RWPE2 (cell line): Measurements from ENCODE around the gene MAPKAPK2.

Source experiments
- ATAC-seq: fragments of 200-7000 bp; cut with Tn5 transposase; 3 replicates; pipeline ENCODE4 v1.9.1; 2021; ENCODE audit warnings: low read depth
- DNase-seq: peaks from one replicate; pipeline ENCODE4 v3.0.0-alpha.2; 2020; ENCODE audit warnings: low spot score
- H3K27ac ChIP-seq: fragments of 450-650 bp; 2 replicates; pipeline ENCODE4 v1.5.1; 2017; ENCODE audit warnings: mild to moderate bottlenecking; ENCODE audit not compliant: poor library complexity, severe bottlenecking
- H3K27me3 ChIP-seq: fragments of 250-450 bp; sonication (Bioruptor Pico); 2 replicates; pipeline ENCODE4 v1.5.1; 2021; ENCODE audit warnings: mild to moderate bottlenecking, moderate library complexity; ENCODE audit not compliant: insufficient read depth, poor library complexity, severe bottlenecking
- H3K36me3 ChIP-seq: fragments of 250-450 bp; sonication (Bioruptor Pico); 2 replicates; pipeline ENCODE4 v1.5.1; 2020; ENCODE audit warnings: low read depth, mild to moderate bottlenecking, moderate library complexity
- H3K4me1 ChIP-seq: fragments of 250-450 bp; sonication (Bioruptor Pico); 2 replicates; pipeline ENCODE4 v1.5.1; 2021; ENCODE audit warnings: mild to moderate bottlenecking, moderate library complexity; ENCODE audit not compliant: insufficient read depth, poor library complexity, severe bottlenecking
- H3K4me3 ChIP-seq: fragments of 250-450 bp; sonication (Bioruptor Pico); 2 replicates; pipeline ENCODE4 v1.5.1; 2021; ENCODE audit warnings: mild to moderate bottlenecking, moderate library complexity; ENCODE audit not compliant: severe bottlenecking
- H3K9me3 ChIP-seq: fragments of 250-450 bp; sonication (Bioruptor Pico); 2 replicates; pipeline ENCODE4 v1.5.1; 2021; ENCODE audit warnings: mild to moderate bottlenecking, moderate library complexity; ENCODE audit not compliant: severe bottlenecking
- TF ChIP-seq, protein P1 (sequence below): fragments of 450-650 bp; IDR thresholded peaks from one replicate; pipeline ENCODE4 v1.5.1; 2017; ENCODE audit warnings: mild to moderate bottlenecking, moderate library complexity; ENCODE audit not compliant: poor library complexity, severe bottlenecking

MAPKAPK2 gene

DNA sequence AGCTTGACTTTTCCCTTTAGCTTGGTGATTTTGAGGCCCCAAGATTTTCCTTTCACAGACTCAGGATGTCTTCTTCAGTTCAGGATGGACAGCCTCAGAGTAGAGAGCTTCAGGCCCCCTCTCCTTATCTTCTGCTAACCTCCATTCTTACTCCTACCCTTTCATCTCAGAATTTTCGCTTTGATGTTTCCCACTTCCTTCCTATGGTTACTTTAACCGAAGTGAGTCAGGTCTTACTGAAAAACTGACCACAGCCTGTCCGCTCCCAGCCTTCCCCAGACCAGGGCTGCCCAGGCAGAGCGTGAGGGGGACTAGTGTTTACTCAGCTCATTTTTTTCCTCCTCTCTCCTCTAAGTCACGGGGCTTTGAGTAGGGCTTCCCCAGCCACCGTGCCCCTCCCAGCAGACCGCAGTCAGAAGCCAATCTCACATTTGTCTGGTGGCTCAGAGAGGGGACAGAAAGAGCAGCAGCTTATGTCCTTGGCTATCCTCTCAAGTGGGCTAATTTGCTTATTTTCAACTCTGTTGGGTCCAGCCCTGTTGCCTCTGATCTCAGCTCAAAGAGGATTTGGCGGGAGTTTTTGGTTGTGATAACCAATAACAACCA lies 81.6 kb downstream of the MAPKAPK2 start:
- Histone ChIP-seq H3K9me3 (no peaks in the 10 kb centered on the region), H3K36me3 (no peaks in the 10 kb centered on the region), H3K27ac (no peak overlapping the region), H3K4me1 (no peaks in the 10 kb centered on the region), H3K27me3 (no peaks in the 10 kb centered on the region), H3K4me3 (no peak overlapping the region)
- no peak for DNase-seq
- peak; percentile 55; the same call in 2 of the 3 replicates for ATAC-seq
- TF ChIP-seq, protein P1, sequence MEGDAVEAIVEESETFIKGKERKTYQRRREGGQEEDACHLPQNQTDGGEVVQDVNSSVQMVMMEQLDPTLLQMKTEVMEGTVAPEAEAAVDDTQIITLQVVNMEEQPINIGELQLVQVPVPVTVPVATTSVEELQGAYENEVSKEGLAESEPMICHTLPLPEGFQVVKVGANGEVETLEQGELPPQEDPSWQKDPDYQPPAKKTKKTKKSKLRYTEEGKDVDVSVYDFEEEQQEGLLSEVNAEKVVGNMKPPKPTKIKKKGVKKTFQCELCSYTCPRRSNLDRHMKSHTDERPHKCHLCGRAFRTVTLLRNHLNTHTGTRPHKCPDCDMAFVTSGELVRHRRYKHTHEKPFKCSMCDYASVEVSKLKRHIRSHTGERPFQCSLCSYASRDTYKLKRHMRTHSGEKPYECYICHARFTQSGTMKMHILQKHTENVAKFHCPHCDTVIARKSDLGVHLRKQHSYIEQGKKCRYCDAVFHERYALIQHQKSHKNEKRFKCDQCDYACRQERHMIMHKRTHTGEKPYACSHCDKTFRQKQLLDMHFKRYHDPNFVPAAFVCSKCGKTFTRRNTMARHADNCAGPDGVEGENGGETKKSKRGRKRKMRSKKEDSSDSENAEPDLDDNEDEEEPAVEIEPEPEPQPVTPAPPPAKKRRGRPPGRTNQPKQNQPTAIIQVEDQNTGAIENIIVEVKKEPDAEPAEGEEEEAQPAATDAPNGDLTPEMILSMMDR: no peak

DNA sequence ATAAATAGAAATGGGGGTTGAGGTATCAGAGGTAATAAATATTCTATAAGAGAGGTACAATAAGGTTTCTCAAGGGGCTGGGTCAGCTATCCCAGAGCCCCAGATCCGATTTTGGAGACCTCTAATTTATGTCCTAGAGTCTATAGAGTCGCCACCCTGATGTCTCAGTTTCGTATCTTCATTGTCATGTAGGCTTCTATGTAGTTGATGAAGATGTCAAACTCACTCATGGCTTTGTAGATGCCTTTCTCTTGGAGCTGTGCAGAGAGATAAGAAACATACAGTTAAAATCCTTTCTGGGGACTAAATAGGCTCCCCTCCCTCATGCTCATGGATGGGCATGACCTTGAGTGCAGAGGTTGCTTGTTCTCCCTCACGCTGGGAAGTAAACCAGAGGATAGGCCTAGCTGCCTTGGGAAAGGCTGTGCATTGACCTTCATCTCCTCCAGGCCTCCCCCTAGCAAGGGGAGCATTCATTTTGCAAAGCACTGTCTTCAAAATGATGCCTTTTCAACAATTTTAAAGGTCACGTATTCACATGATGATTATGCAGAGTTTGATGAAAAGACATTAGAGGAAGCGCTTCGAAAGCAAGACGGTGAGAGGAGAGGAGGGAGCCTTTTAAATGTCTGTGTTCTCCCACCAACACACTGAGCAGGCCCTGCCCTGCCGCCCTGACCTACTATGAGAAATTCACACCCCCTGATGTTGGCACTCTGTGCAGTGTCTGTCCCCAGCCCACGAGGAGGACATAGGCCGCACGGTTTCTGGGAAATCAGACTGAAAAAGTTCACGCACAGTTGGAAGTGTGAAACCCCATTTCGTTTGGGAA lies 84.0 kb downstream of the MAPKAPK2 start:
- Histone ChIP-seq H3K27ac (no peak overlapping the region), H3K27me3 (no peaks in the 10 kb centered on the region), H3K36me3 (no peaks in the 10 kb centered on the region), H3K4me3 (no peak overlapping the region), H3K9me3 (no peaks in the 10 kb centered on the region), H3K4me1 (no peaks in the 10 kb centered on the region)
- no peak for DNase-seq
- no peak for ATAC-seq
- TF ChIP-seq, protein P1: no peak

DNA sequence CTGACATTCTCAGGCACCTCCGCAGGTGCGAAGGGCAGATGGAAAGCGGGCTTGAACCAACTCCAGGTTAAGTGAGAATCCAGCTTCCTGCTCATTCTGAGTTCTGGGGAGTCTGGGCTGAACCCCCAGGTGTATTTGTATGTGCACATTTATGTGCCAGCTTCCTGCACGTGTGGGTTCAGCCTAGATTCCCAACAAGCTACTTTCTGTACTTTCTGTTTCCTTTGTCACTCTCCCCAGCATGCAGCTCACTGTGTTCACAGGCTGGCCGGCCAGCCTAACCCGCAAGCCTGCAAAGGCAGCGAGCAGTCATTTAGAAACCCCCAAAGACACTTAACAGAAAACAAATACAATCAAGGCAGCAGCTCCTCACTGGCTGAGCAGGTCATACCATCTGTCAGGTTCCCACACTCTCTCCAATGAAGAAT lies 84.6 kb downstream of the MAPKAPK2 start:
- no peaks in the 10 kb centered on the region for H3K36me3 ChIP-seq
- H3K4me3 ChIP-seq: no peak overlapping the region
- TF ChIP-seq, protein P1: no peak
- ATAC-seq (no peak), DNase-seq (no peak)
- no peaks in the 10 kb centered on the region for H3K4me1 ChIP-seq
- no peaks in the 10 kb centered on the region for H3K27me3 ChIP-seq
- no peaks in the 10 kb centered on the region for H3K9me3 ChIP-seq
- H3K27ac ChIP-seq: no peak overlapping the region

DNA sequence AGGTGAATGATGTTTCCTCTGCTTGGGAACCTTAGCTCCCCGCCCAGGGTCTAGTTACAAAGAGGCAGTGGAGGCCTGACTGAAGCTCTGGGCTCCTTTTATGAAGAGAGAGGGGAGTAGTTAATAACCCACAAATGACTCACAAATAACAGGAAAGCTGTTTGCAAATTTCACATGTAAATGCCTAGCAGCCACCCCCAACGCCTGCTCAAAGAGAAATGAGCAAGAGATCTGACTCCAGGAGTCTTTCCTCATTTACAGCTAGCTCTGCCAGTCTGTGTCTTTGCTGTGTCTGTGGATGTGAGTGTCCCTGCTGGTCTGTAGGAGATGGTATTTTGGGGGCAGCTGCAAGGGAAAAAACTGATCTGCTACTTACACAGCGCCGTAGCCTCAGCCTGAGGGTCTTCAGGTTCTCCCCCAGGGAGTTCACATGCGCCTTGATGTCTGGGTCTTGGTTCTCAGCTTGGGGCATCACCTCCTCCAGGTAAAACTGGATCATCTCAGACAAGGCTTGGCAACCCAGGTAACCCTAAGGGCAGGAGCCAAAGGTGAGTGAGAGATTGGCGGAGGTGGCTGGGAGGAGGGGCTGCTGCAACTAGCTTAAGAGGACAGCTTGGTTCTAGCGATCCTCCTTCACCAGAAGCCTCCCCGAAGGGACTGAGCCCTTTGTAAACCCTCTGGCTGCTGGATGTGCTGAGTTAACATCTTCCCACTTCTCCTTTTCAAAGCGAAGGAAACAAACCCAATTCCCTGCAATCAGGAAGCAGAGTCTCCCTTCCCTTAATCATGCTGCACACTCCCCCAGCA lies 86.0 kb downstream of the MAPKAPK2 start, which contains the start of gene IL19:
TSS of gene IL19 (plus strand) at position 243 of the 807 bp plus-strand sequence. CDS start 65,890 bp downstream, outside the sequence.
- H3K36me3 ChIP-seq: no peaks in the 10 kb centered on the region
- no peak within 1 kb of the TSS for H3K27ac ChIP-seq
- no peak within 1 kb of the TSS for H3K4me3 ChIP-seq
- H3K4me1 ChIP-seq: no peaks in the 10 kb centered on the region
- TF ChIP-seq, protein P1: no peak
- DNase-seq: no peak
- no peaks in the 10 kb centered on the region for H3K9me3 ChIP-seq
- H3K27me3 ChIP-seq: no peaks in the 10 kb centered on the region
- peak; percentile 62 for ATAC-seq
